Fibroblast of the aortic adventitia (primary cell): ENCODE data around the gene CCL8. TPM values are rescaled to one million over a fixed set of nuclear protein-coding genes. Genes with fewer than 3 reads are reported as not detected.

Source experiments
- DNase-seq: peaks from one replicate; pipeline ENCODE4 v3.0.0-alpha.2; 2010; ENCODE audit warnings: low read depth
- H3K4me3 ChIP-seq: 2 replicates; pipeline ENCODE4 v1.5.1; 2011; ENCODE audit warnings: low read depth, mild to moderate bottlenecking, control low read depth, low read length, moderate library complexity
- total RNA-seq: library from RNA; depleted of rRNA; stranded (reverse); fragments of >200 nt; gene quantifications from 2 replicates; pipeline ENCODE4 v1.2.3, GENCODE V29; 2012; ENCODE audit warnings: low replicate concordance
- TF ChIP-seq, protein P1 (sequence below): IDR thresholded peaks from 2 replicates; pipeline ENCODE4 v1.5.1; 2011; ENCODE audit warnings: mild to moderate bottlenecking, low read length, control low read depth, inconsistent platforms; ENCODE audit not compliant: insufficient read depth

Gene CCL8
- total RNA-seq, 1 donor: not detected

GRCh38 chr17:34302636-34303035, 16.6 kb upstream of the CCL8 start:
- TF ChIP-seq, protein P1, sequence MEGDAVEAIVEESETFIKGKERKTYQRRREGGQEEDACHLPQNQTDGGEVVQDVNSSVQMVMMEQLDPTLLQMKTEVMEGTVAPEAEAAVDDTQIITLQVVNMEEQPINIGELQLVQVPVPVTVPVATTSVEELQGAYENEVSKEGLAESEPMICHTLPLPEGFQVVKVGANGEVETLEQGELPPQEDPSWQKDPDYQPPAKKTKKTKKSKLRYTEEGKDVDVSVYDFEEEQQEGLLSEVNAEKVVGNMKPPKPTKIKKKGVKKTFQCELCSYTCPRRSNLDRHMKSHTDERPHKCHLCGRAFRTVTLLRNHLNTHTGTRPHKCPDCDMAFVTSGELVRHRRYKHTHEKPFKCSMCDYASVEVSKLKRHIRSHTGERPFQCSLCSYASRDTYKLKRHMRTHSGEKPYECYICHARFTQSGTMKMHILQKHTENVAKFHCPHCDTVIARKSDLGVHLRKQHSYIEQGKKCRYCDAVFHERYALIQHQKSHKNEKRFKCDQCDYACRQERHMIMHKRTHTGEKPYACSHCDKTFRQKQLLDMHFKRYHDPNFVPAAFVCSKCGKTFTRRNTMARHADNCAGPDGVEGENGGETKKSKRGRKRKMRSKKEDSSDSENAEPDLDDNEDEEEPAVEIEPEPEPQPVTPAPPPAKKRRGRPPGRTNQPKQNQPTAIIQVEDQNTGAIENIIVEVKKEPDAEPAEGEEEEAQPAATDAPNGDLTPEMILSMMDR: no peak
- no peak for DNase-seq
- H3K4me3 ChIP-seq: no peak overlapping the region

GRCh38 chr17:34303606-34304005, 15.6 kb upstream of the CCL8 start:
- no peak for DNase-seq
- H3K4me3 ChIP-seq: no peak overlapping the region
- TF ChIP-seq, protein P1: no peak

DNA sequence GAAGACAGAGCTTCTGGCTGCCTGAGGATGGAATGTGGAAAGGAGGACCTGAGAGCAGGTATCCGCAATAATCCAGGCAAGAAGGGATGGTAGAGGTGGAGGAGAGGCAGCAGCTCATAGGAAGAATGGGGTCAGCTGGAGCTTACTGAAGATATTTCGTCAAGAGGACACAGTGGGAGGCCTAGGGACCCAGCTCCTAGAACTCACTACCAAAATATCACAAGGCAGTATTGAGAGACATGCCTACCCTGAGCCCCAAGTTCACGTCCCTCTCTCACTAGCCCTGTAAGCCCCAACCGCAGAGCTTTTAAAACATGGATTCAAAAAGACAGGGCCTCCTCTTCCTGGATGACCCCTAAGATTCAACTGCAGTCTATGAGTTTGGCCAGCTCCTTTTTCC, 14.2 kb upstream of the CCL8 start:
- TF ChIP-seq, protein P1: no peak
- H3K4me3 ChIP-seq: no peak overlapping the region
- no peak for DNase-seq

DNA sequence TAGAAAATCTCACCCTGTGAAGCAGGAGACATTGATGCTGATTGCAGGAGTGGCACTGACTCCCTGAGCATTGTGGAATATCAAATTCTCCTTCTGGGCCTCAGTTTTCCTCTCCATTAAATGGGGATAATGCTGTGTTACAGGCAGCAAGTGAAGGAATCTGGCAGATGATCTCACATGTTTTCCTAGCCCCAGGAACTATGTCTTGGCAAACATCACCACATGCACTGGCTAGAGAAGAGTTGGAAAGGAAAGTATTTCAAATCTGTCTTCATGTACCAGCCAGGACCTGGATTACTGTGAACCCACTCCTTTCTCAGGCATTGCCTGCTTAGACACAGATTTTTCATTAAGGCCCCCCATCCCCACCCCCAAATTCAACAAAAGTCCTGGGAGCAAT, 13.6 kb upstream of the CCL8 start:
- TF ChIP-seq, protein P1: no peak
- no peak overlapping the region for H3K4me3 ChIP-seq
- DNase-seq: peak; percentile 60

DNA sequence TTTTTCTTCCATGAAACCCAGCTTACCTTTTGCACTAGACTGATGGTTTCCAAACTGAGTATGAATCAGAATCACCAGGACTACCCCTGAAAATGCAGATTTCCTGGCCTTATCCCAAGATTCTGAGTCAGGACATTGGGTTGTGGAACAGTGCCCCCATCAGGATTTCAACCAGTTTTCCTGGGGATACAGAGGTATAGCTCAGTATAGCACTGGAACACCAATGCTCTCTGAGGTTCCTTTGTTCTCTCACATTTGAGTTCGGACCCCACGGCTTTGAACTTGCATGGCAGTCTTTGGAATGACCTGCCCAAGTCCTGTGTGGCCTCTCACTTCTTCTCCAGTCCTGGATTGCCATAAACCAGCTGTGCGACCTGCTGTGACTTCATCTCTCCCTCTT, 12.8 kb upstream of the CCL8 start:
- DNase-seq: peak; percentile 94
- H3K4me3 ChIP-seq: no peak overlapping the region
- TF ChIP-seq, protein P1: peak; percentile 70

GRCh38 chr17:34307110-34307509, 12.1 kb upstream of the CCL8 start:
- H3K4me3 ChIP-seq: no peak overlapping the region
- TF ChIP-seq, protein P1: no peak
- DNase-seq: peak; percentile 87

- peak; percentile 23 for DNase-seq
- no peak overlapping the region for H3K4me3 ChIP-seq
- TF ChIP-seq, protein P1: no peak
Measured at GRCh38 chr17:34308371-34308770, 10.9 kb upstream of the CCL8 start.
